Activated CD4-positive, alpha-beta T cell treated with anti-CD3 and anti-CD28 coated beads, Interleukin-2, amount 50 U/mL, for 16 hours (primary cell): ENCODE measurements around the gene CHST3.
A peak's percentile ranks its signal among the peaks of the same experiment; 100 is the strongest.
"Not testable (repeated sequence)": the region's sequence is repeated elsewhere in the genome, so short reads cannot be mapped to it uniquely, and the experiment has no call there.

Experiments
- DNase-seq: peaks from one replicate; pipeline ENCODE4 v3.0.0-alpha.2; 2020

Gene CHST3

GRCh38 chr10:71973777-71974488 is 9.7 kb downstream of the CHST3 start:
- DNase-seq = no peak

GRCh38 chr10:71974489-71975021 is 10.4 kb downstream of the CHST3 start:
- peak; percentile 51 for DNase-seq

GRCh38 chr10:71975087-71975870 is 11.1 kb downstream of the CHST3 start:
- no peak for DNase-seq

GRCh38 chr10:71975871-71976725 is 11.9 kb downstream of the CHST3 start:
- DNase-seq = no peak

- not testable (repeated sequence) for DNase-seq
Observed at GRCh38 chr10:71977614-71977903, 13.4 kb downstream of the CHST3 start.

GRCh38 chr10:71978476-71978875 is 14.3 kb downstream of the CHST3 start:
- DNase-seq = no peak

- no peak for DNase-seq
Observed at GRCh38 chr10:71978988-71979691, 14.9 kb downstream of the CHST3 start.

GRCh38 chr10:71979692-71980062 is 15.5 kb downstream of the CHST3 start:
- no peak for DNase-seq

GRCh38 chr10:71980181-71981014 is 16.2 kb downstream of the CHST3 start:
- no peak for DNase-seq

- no peak for DNase-seq
Observed at GRCh38 chr10:71981015-71981875, 17.1 kb downstream of the CHST3 start.

GRCh38 chr10:71981876-71982230 is 17.7 kb downstream of the CHST3 start:
- no peak for DNase-seq

- DNase-seq = no peak
Observed at GRCh38 chr10:71982269-71983178, 18.3 kb downstream of the CHST3 start.

GRCh38 chr10:71984126-71984808 is 20.1 kb downstream of the CHST3 start:
- no peak for DNase-seq

GRCh38 chr10:71984809-71985388 is 20.7 kb downstream of the CHST3 start:
- DNase-seq = no peak

GRCh38 chr10:71985542-71986250 is 21.5 kb downstream of the CHST3 start:
- peak; percentile 48 for DNase-seq

- DNase-seq = not testable (repeated sequence)
Observed at GRCh38 chr10:71988895-71989294, 24.7 kb downstream of the CHST3 start.

GRCh38 chr10:71989661-71990454 is 25.7 kb downstream of the CHST3 start:
- DNase-seq = no peak
